Fibroblast of the conjunctiva (primary cell): Measurements from ENCODE around the gene RTP1.
A peak's percentile ranks its signal among the peaks of the same experiment; 100 is the strongest.

Source experiments
- DNase-seq: peaks from one replicate; pipeline ENCODE4 v3.0.0-alpha.2; 2010; ENCODE audit warnings: low read depth

The RTP1 gene

GRCh38 chr3:187242435-187242834 is 45.1 kb downstream of the RTP1 start:
- no peak for DNase-seq

- no peak for DNase-seq
Measured at GRCh38 chr3:187242900-187243299, 45.6 kb downstream of the RTP1 start.

GRCh38 chr3:187243933-187244524 is 46.7 kb downstream of the RTP1 start:
- peak; percentile 46 for DNase-seq

GRCh38 chr3:187247398-187247797 is 50.1 kb downstream of the RTP1 start:
- DNase-seq, result no peak
